Measurements from ENCODE around the gene CTTN.

The CTTN gene

DNA sequence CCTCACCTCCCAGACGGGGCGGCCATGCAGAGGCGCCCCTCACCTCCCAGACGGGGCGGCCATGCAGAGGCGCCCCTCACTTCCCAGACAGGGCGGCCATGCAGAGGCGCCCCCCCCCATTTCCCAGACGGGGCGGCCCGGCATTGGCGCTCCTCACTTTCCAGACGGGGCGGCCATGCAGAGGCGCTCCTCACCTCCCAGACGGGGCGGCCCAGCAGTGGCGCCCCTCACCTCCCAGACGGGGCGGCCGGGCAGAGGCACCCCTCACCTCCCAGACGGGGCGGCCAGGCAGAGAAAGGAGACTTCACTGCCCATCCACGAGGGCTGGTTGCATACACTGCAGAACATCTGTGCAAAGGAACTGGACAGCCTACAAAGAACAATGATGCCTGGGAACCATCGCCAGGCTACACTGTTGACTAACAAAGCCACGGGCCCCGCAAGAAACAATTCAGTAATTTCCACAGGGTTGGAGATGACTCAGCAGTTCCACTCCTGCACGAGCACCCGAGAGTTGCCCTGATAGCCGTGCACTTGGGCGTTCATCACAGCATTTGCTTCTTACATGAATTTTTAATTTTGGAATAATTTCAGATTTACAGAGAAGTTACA lies 58.7 kb downstream of the CTTN start:
- DNase-seq, result peak; percentile 7

- no peak for DNase-seq
These were observed 60.4 kb downstream of the CTTN start for GRCh38 chr11:70458736-70459135.

DNA sequence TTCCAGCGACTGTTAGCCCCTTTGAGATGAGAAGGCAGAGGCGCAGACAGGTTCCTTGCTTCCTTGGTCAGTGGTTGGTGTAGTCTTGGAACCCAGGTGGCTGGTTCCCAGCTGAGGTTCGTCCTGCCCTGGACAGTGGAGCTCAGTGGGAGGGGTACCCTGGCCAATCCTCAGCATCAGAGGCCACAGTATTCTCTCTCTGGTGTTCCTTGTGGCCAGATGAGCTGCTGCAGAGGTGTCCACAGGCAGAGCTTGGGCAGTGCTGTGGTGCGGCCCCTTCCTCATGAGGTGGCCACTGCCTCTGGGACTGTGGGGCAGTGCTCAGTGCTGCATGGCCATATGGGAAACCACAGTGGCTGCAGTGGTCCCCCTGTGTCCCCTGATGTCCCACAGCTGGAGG lies 61.8 kb downstream of the CTTN start:
- DNase-seq, result no peak

DNA sequence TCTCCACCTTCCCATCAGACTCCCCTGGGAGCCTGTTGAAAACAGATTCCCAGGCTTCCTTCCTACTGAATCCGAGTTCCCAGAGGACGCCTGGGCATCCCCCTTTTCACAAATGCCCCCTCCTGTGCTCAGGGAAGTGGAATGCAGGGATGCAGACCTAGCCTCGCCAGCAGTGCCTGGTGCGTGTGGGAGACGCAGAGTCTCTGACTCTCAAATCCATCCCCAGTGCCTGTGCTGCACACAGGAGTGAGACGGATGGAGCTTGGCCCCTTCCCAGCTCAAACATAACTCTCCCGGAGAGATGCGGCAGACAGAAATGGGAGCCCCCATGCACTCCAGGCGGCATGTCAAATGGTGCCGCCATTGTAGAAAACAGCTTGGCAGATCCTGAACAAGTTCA lies 62.6 kb downstream of the CTTN start:
- no peak for DNase-seq

GRCh38 chr11:70462818-70463477 lies 64.6 kb downstream of the CTTN start:
- no peak for DNase-seq

- no peak for DNase-seq
These were observed 65.3 kb downstream of the CTTN start for GRCh38 chr11:70463478-70464255.

DNA sequence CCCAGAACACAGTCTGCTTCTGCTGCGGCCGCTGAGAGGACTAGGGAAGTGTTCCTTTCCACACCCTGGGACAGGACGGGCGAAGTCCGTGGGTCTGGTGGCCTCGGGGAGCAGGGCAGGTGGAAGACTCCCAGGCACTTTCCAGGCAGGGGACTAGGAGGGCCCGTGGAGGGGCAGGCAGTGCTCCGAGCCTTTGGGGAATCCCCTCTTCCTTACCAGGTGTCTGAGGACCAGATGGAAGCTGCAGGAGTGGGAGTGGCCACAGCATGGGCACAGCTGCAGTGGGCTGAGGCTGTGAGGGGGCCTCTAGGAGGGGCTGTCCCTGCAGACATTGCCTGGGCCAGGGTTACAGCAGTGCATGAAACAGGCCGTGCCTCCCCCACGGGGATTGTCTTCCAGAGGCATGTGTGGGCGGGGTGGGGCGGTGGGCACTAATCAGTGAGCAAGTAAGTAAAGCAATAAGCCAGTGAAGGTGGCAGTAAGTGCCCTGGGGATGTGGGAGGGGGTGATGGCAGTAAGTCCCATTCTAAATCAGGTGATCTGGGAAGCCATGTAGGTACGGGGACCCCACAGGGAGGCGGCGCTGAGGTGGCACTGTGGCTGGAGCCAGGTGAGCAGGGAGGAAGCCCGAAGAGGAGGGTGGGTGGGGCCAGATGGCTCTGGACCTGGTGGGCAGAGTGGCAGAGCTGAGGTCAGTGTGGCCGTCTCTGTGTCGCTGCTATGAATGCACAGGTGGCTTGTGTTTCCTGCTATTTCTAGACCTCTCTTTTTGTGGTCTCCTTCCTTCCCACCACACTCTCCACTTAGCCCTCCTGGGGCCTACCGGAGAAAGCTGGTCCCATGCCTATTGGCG lies 66.4 kb downstream of the CTTN start:
- no peak for DNase-seq

- peak; percentile 22 for DNase-seq
These were observed 67.8 kb downstream of the CTTN start for GRCh38 chr11:70466154-70466553.

GRCh38 chr11:70466596-70466995 lies 68.3 kb downstream of the CTTN start:
- DNase-seq, result no peak

DNA sequence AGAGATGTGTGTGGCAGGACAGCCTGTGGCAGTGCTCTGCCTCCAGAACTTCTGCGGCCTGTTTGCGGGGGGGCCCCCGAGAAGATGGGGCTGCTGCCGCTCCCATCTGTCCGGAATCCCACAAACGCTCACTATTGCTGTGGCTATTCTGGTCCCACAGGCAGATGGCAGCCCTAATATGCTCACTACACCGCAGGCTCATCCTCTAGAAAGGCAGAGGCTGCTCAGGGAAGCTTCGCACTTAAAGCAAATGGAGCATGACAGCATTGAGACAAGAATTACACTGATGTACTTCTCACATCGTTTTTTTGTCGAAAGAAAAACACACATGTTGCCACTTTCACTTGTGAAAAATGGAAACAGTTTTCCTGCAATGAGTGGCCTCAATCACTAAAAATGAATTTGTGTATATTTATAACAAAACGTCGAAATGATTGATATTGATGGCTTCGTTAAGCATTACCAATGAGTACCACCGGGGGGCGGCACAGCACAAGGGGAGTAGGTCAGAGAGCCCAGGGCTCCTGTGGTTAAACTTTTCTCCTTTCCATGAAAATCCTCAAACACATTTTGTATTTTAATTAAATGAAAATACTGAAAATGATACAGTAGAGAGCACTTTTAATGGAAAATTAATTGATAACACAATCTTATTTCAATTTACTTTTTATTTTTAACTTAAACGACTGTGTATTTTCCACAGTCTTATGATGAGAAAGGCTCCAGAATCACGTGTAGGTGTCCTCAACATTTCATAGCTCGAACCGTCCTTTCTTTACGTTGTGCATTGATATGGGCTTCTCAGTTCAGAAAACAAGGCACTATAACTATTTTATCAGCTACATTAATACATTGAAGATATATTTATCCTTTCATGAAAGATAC lies 69.1 kb downstream of the CTTN start:
- DNase-seq, result peak; percentile 69

DNA sequence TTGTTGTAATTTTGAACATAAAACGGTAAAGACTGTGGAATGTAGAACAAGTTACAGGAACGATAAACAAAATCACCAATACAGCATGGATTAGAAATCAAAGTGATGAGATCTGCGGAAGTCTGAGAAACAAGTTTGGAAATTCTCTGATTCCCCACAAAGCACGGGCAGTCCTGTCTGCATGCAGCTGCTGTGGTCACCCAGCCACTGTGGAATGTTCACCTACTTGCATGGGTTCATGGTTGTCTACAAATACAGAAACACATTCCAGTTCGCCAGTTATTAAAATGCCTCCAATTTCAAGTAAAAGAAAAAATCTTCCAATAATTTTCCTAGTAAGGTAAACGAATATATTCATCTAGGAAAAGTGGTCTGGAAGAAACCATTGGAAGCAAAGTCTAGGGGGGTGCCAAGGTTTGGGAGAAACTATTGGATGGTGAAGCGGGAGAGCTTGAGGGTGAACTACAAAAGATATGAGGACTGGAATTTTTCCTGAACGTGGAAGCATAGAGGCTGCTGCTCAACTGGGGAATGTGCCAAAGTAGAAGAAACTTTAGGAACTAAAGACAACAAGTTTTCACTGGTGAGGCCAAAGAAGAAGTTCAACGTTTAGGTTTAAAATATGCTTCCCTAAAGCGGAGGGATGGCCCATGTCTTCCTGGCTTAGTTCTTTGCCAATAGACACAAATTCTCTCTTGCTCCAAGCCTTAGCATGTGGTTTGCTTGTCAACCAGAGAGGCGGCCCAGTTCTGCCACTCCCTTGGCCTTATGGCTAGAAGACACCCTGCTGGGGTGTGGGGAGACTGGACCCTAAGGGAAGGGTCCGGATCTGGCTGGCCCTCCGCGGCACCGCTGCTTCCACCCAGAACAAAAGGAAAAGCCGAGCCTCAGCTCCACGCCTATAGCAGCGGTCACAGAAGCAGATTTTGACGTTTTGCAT lies 70.2 kb downstream of the CTTN start:
- DNase-seq, result no peak

- DNase-seq, result no peak
These were observed 71.8 kb downstream of the CTTN start for GRCh38 chr11:70470127-70470526.

- DNase-seq, result peak; percentile 25
These were observed 72.9 kb downstream of the CTTN start for GRCh38 chr11:70471254-70471653.

GRCh38 chr11:70472240-70472639 lies 73.9 kb downstream of the CTTN start:
- no peak for DNase-seq

- no peak for DNase-seq
These were observed 75.0 kb downstream of the CTTN start for GRCh38 chr11:70473186-70473872.

DNA sequence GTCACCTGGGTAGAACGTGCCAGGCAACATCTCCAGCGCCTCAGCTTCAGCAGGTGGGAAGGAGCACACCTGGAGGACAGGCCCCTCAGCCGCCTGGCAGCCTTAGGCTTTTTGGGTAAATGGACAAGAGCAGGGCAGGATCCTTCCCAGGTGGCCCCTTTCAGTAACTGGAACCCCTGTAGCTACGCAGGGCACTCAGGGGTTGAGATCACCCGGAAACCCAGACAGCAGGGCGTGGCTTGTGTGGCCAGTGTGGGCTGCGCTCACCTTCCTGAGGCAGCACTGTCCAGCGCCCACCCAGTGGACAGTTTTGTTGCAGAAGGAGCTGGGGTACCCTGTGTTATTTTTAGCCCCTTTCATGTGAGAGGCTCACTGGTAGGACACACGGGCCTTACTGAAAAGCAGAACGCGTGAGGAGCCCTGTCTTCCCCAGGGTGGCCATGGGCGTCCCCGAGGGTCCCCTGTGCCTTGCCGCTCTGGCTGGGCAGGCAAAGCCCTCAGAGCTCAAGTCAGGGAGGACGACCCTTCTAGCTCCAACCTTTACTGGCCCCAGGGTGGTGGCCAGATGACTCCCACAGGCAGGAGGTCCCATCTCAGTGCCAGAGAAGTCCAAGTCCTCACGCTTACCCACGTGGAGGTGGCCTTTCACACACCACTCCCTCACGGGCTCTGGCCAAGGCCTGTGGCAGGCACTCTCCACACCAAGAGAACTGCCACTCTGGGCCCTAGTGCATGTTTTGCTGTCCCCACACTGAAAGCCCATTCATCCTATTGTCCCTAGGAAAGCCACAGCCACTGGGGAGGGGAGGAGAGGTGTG lies 75.8 kb downstream of the CTTN start:
- DNase-seq, result no peak

DNA sequence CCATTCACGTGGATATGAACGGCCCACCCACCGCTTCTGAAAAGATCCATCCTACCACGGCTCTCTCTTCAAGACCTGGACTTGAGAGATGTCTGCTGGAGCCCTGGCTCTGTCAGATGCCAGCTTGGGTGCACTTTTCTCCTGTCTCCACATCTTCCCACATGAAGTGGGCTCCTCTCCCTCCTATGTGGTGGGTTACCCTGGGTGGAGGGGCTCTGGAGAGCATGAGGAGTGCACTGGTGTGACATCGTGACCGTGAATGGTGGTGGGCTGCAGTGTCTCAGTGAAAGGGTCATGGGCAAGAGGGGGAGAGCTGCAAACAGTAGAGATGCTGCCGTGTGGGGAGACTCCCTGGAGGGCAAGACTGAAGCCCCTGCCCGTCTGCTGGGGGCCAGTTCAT lies 76.4 kb downstream of the CTTN start:
- DNase-seq, result no peak

GRCh38 chr11:70476669-70477068 lies 78.3 kb downstream of the CTTN start:
- DNase-seq, result no peak

- DNase-seq, result no peak
These were observed 78.8 kb downstream of the CTTN start for GRCh38 chr11:70477176-70477575.
